MG63 (cell line): ENCODE measurements around the gene FLT1. TPM values are rescaled to one million over a fixed set of nuclear protein-coding genes. Genes with fewer than 3 reads are reported as not detected.

Experiments used
- DNase-seq: peaks from one replicate; pipeline ENCODE4 v3.0.0-alpha.2; 2020
- H3K27me3 ChIP-seq: fragments of 250-450 bp; sonication (Bioruptor Pico); 2 replicates; pipeline ENCODE4 v1.5.1; 2020; ENCODE audit warnings: mild to moderate bottlenecking, moderate library complexity
- H3K36me3 ChIP-seq: fragments of 250-450 bp; sonication (Bioruptor Pico); 2 replicates; pipeline ENCODE4 v1.5.1; 2020; ENCODE audit warnings: mild to moderate bottlenecking, moderate library complexity
- H3K4me3 ChIP-seq: fragments of 250-450 bp; sonication (Bioruptor Pico); 2 replicates; pipeline ENCODE4 v1.5.1; 2020; ENCODE audit warnings: mild to moderate bottlenecking, moderate library complexity
- H3K9me3 ChIP-seq: fragments of 250-450 bp; sonication (Bioruptor Pico); 2 replicates; pipeline ENCODE4 v1.5.1; 2020; ENCODE audit warnings: mild to moderate bottlenecking, moderate library complexity
- total RNA-seq: library from RNA; depleted of rRNA; stranded (reverse); fragments of >200 nt; shearing (Covaris generic); gene quantifications from 2 replicates; pipeline ENCODE4 v1.2.3, GENCODE V29; 2014; ENCODE audit warnings: low replicate concordance

Gene FLT1
- total RNA-seq, 1 experiment from 2014 or later = 0.66 TPM

- Histone ChIP-seq H3K9me3 (no peaks in the 10 kb centered on the region), H3K36me3 (no peaks in the 10 kb centered on the region), H3K4me3 (no peak overlapping the region), H3K27me3 (no peaks in the 10 kb centered on the region)
- no peak for DNase-seq
Measured at GRCh38 chr13:28476919-28477708, 17.8 kb downstream of the FLT1 start.

GRCh38 chr13:28475916-28476725, 18.8 kb downstream of the FLT1 start:
- H3K4me3 ChIP-seq = no peak overlapping the region
- no peaks in the 10 kb centered on the region for H3K9me3 ChIP-seq
- no peak for DNase-seq
- H3K27me3 ChIP-seq = no peaks in the 10 kb centered on the region
- H3K36me3 ChIP-seq = no peaks in the 10 kb centered on the region

- H3K27me3 ChIP-seq = no peaks in the 10 kb centered on the region
- no peak overlapping the region for H3K4me3 ChIP-seq
- DNase-seq = no peak
- H3K9me3 ChIP-seq = no peaks in the 10 kb centered on the region
- H3K36me3 ChIP-seq = no peaks in the 10 kb centered on the region
Measured at GRCh38 chr13:28474491-28475134, 20.3 kb downstream of the FLT1 start.

- no peak for DNase-seq
- H3K9me3 ChIP-seq = no peaks in the 10 kb centered on the region
- no peaks in the 10 kb centered on the region for H3K27me3 ChIP-seq
- no peaks in the 10 kb centered on the region for H3K36me3 ChIP-seq
- H3K4me3 ChIP-seq = no peak overlapping the region
Measured at GRCh38 chr13:28473044-28473443, 21.9 kb downstream of the FLT1 start.

- no peak for DNase-seq
- Histone ChIP-seq H3K36me3 (no peaks in the 10 kb centered on the region), H3K27me3 (no peaks in the 10 kb centered on the region), H3K9me3 (no peaks in the 10 kb centered on the region), H3K4me3 (no peak overlapping the region)
Measured at GRCh38 chr13:28471421-28471820, 23.5 kb downstream of the FLT1 start.

GRCh38 chr13:28470296-28470695, 24.6 kb downstream of the FLT1 start:
- no peaks in the 10 kb centered on the region for H3K9me3 ChIP-seq
- H3K27me3 ChIP-seq = no peaks in the 10 kb centered on the region
- no peaks in the 10 kb centered on the region for H3K36me3 ChIP-seq
- no peak for DNase-seq
- H3K4me3 ChIP-seq = no peak overlapping the region

- no peaks in the 10 kb centered on the region for H3K9me3 ChIP-seq
Measured at GRCh38 chr13:28469316-28469715, 25.6 kb downstream of the FLT1 start.

GRCh38 chr13:28468023-28468915, 26.7 kb downstream of the FLT1 start:
- Histone ChIP-seq H3K9me3 (no peaks in the 10 kb centered on the region), H3K27me3 (no peaks in the 10 kb centered on the region), H3K36me3 (no peaks in the 10 kb centered on the region), H3K4me3 (no peak overlapping the region)
- DNase-seq = no peak

More at GRCh38 chr13:28469316-28469715, 25.6 kb downstream of the FLT1 start:
- H3K4me3 ChIP-seq = no peak overlapping the region
- no peak for DNase-seq
- H3K36me3 ChIP-seq = no peaks in the 10 kb centered on the region
- no peaks in the 10 kb centered on the region for H3K27me3 ChIP-seq

- Histone ChIP-seq H3K4me3 (no peak overlapping the region), H3K27me3 (no peaks in the 10 kb centered on the region), H3K9me3 (no peaks in the 10 kb centered on the region), H3K36me3 (no peaks in the 10 kb centered on the region)
- DNase-seq = no peak
Measured at GRCh38 chr13:28467034-28467433, 27.9 kb downstream of the FLT1 start.

- Histone ChIP-seq H3K36me3 (no peaks in the 10 kb centered on the region), H3K4me3 (no peak overlapping the region), H3K27me3 (no peaks in the 10 kb centered on the region), H3K9me3 (no peaks in the 10 kb centered on the region)
- no peak for DNase-seq
Measured at GRCh38 chr13:28466151-28466550, 28.8 kb downstream of the FLT1 start.

- no peaks in the 10 kb centered on the region for H3K9me3 ChIP-seq
- no peak overlapping the region for H3K4me3 ChIP-seq
- H3K36me3 ChIP-seq = no peaks in the 10 kb centered on the region
- no peaks in the 10 kb centered on the region for H3K27me3 ChIP-seq
- no peak for DNase-seq
Measured at GRCh38 chr13:28464861-28465460, 30.0 kb downstream of the FLT1 start.

GRCh38 chr13:28463481-28463880, 31.4 kb downstream of the FLT1 start:
- no peaks in the 10 kb centered on the region for H3K27me3 ChIP-seq
- H3K4me3 ChIP-seq = no peak overlapping the region
- DNase-seq = no peak
- no peaks in the 10 kb centered on the region for H3K36me3 ChIP-seq
- no peaks in the 10 kb centered on the region for H3K9me3 ChIP-seq

GRCh38 chr13:28459911-28460310, 35.0 kb downstream of the FLT1 start:
- DNase-seq = no peak
- Histone ChIP-seq H3K36me3 (no peaks in the 10 kb centered on the region), H3K4me3 (no peak overlapping the region), H3K9me3 (no peaks in the 10 kb centered on the region), H3K27me3 (no peaks in the 10 kb centered on the region)

GRCh38 chr13:28458608-28459007, 36.3 kb downstream of the FLT1 start:
- Histone ChIP-seq H3K9me3 (no peaks in the 10 kb centered on the region), H3K36me3 (no peaks in the 10 kb centered on the region), H3K4me3 (no peak overlapping the region), H3K27me3 (no peaks in the 10 kb centered on the region)
- no peak for DNase-seq

- Histone ChIP-seq H3K4me3 (no peak overlapping the region), H3K27me3 (no peaks in the 10 kb centered on the region), H3K9me3 (no peaks in the 10 kb centered on the region), H3K36me3 (no peaks in the 10 kb centered on the region)
- no peak for DNase-seq
Measured at GRCh38 chr13:28458051-28458450, 36.9 kb downstream of the FLT1 start.

GRCh38 chr13:28457521-28457920, 37.4 kb downstream of the FLT1 start:
- H3K9me3 ChIP-seq = no peaks in the 10 kb centered on the region
- no peaks in the 10 kb centered on the region for H3K36me3 ChIP-seq
- no peaks in the 10 kb centered on the region for H3K27me3 ChIP-seq
- no peak for DNase-seq
- no peak overlapping the region for H3K4me3 ChIP-seq
